ENCODE results near the gene NIPA2.

The NIPA2 gene

GRCh38 chr15:22902046-22902445 lies 63.6 kb downstream of the NIPA2 start:
- TF ChIP-seq LEF1 (IDR thresholded peaks at IDR 0.05; ENCODE audit: borderline replicate concordance) (no peak), NFRKB (IDR thresholded peaks at IDR 0.05) (no peak), HDGF (IDR thresholded peaks at IDR 0.05; ENCODE audit: borderline replicate concordance) (no peak), L3MBTL2 (conservative IDR thresholded peaks at IDR 0.05) (no peak), PKNOX1 (IDR thresholded peaks at IDR 0.05) (no peak), SUZ12 (IDR thresholded peaks at IDR 0.05) (no peak), CTBP1 (IDR thresholded peaks at IDR 0.05; ENCODE audit: borderline replicate concordance) (no peak), ZNF384 (IDR thresholded peaks at IDR 0.05) (no peak), ELF4 (IDR thresholded peaks at IDR 0.05) (no peak), BHLHE40 (IDR thresholded peaks at IDR 0.05; ENCODE audit: borderline replicate concordance) (no peak), ARNT (IDR thresholded peaks at IDR 0.05) (no peak), FOXK2 (IDR thresholded peaks at IDR 0.05) (no peak), TARDBP (IDR thresholded peaks at IDR 0.05) (no peak)
- CTCF ChIA-PET = no interaction called here
- POLR2A ChIA-PET = no interaction called here
- no peak for DNase-seq (ENCODE audit: extremely low spot score)

- DNase-seq (ENCODE audit: extremely low spot score) = no peak
- TF ChIP-seq TARDBP (IDR thresholded peaks at IDR 0.05) = no peak
- ChIA-PET CTCF (no interaction called here), POLR2A (no interaction called here)
Observed at GRCh38 chr15:22902578-22902977, 64.1 kb downstream of the NIPA2 start.

- no peak for DNase-seq (ENCODE audit: extremely low spot score)
- ChIA-PET POLR2A (no interaction called here), CTCF (no interaction called here)
- no peak for TF ChIP-seq SUZ12 (IDR thresholded peaks at IDR 0.05)
- no peak for TF ChIP-seq FOXM1 (IDR thresholded peaks at IDR 0.05; ENCODE audit: borderline replicate concordance)
Observed at GRCh38 chr15:22902981-22903380, 64.5 kb downstream of the NIPA2 start.

- no peak for DNase-seq (ENCODE audit: extremely low spot score)
- ChIA-PET POLR2A (no interaction called here), CTCF (no interaction called here)
- no peak for TF ChIP-seq NFRKB (IDR thresholded peaks at IDR 0.05)
- no peak for TF ChIP-seq LEF1 (IDR thresholded peaks at IDR 0.05; ENCODE audit: borderline replicate concordance)
- TF ChIP-seq CTBP1 (IDR thresholded peaks at IDR 0.05; ENCODE audit: borderline replicate concordance) = no peak
- no peak for TF ChIP-seq FOXA1 (IDR thresholded peaks at IDR 0.05)
- no peak for TF ChIP-seq L3MBTL2 (conservative IDR thresholded peaks at IDR 0.05)
- TF ChIP-seq SUZ12 (IDR thresholded peaks at IDR 0.05) = no peak
- no peak for TF ChIP-seq HDGF (IDR thresholded peaks at IDR 0.05; ENCODE audit: borderline replicate concordance)
- no peak for TF ChIP-seq ZNF384 (IDR thresholded peaks at IDR 0.05)
- no peak for TF ChIP-seq SP1 (IDR thresholded peaks at IDR 0.05)
- no peak for TF ChIP-seq FOXK2 (IDR thresholded peaks at IDR 0.05)
- TF ChIP-seq ARNT (IDR thresholded peaks at IDR 0.05) = no peak
- no peak for TF ChIP-seq BHLHE40 (IDR thresholded peaks at IDR 0.05; ENCODE audit: borderline replicate concordance)
- no peak for TF ChIP-seq PKNOX1 (IDR thresholded peaks at IDR 0.05)
- TF ChIP-seq TARDBP (IDR thresholded peaks at IDR 0.05) = no peak
- TF ChIP-seq ELF4 (IDR thresholded peaks at IDR 0.05) = no peak
- no peak for TF ChIP-seq FOXM1 (IDR thresholded peaks at IDR 0.05; ENCODE audit: borderline replicate concordance)
Observed at GRCh38 chr15:22903427-22903826, 65.0 kb downstream of the NIPA2 start.

- POLR2A ChIA-PET = no interaction called here
Observed at GRCh38 chr15:22903961-22904534, 65.6 kb downstream of the NIPA2 start.

GRCh38 chr15:22904736-22905135 lies 66.3 kb downstream of the NIPA2 start:
- ChIA-PET POLR2A (no interaction called here), CTCF (interaction anchor here (0.6 kb wide), 1 partner anchor 561 kb away, joined by 3 read pairs; no protein-coding TSS in a partner anchor)
- TF ChIP-seq L3MBTL2 (conservative IDR thresholded peaks at IDR 0.05) (no peak), SP1 (IDR thresholded peaks at IDR 0.05) (no peak), BHLHE40 (IDR thresholded peaks at IDR 0.05; ENCODE audit: borderline replicate concordance) (no peak), HDGF (IDR thresholded peaks at IDR 0.05; ENCODE audit: borderline replicate concordance) (no peak), LEF1 (IDR thresholded peaks at IDR 0.05; ENCODE audit: borderline replicate concordance) (no peak), SUZ12 (IDR thresholded peaks at IDR 0.05) (no peak), NFRKB (IDR thresholded peaks at IDR 0.05) (no peak), PKNOX1 (IDR thresholded peaks at IDR 0.05) (no peak), TARDBP (IDR thresholded peaks at IDR 0.05) (no peak), FOXK2 (IDR thresholded peaks at IDR 0.05) (no peak), CTBP1 (IDR thresholded peaks at IDR 0.05; ENCODE audit: borderline replicate concordance) (no peak), ARNT (IDR thresholded peaks at IDR 0.05) (no peak), ELF4 (IDR thresholded peaks at IDR 0.05) (no peak), FOXA1 (IDR thresholded peaks at IDR 0.05) (no peak), ZNF384 (IDR thresholded peaks at IDR 0.05) (no peak), FOXM1 (IDR thresholded peaks at IDR 0.05; ENCODE audit: borderline replicate concordance) (no peak)
- DNase-seq (ENCODE audit: extremely low spot score) = no peak

More at GRCh38 chr15:22903961-22904534, 65.6 kb downstream of the NIPA2 start:
- TF ChIP-seq CTBP1 (IDR thresholded peaks at IDR 0.05; ENCODE audit: borderline replicate concordance) (no peak), NFRKB (IDR thresholded peaks at IDR 0.05) (no peak), FOXK2 (IDR thresholded peaks at IDR 0.05) (no peak), ELF4 (IDR thresholded peaks at IDR 0.05) (no peak), FOXM1 (IDR thresholded peaks at IDR 0.05; ENCODE audit: borderline replicate concordance) (no peak), BHLHE40 (IDR thresholded peaks at IDR 0.05; ENCODE audit: borderline replicate concordance) (no peak), PKNOX1 (IDR thresholded peaks at IDR 0.05) (no peak), SUZ12 (IDR thresholded peaks at IDR 0.05) (no peak), FOXA1 (IDR thresholded peaks at IDR 0.05) (no peak), ZNF384 (IDR thresholded peaks at IDR 0.05) (no peak), SP1 (IDR thresholded peaks at IDR 0.05) (no peak), TARDBP (IDR thresholded peaks at IDR 0.05) (no peak), ARNT (IDR thresholded peaks at IDR 0.05) (no peak), LEF1 (IDR thresholded peaks at IDR 0.05; ENCODE audit: borderline replicate concordance) (no peak)
- no peak for DNase-seq (ENCODE audit: extremely low spot score)
- CTCF ChIA-PET = no interaction called here
